GM12865 (cell line): Measurements from ENCODE around the gene ZBTB4.

Experiments used
- DNase-seq: peaks from one replicate; pipeline ENCODE4 v3.0.0; 2010; ENCODE audit warnings: low read depth
- H3K4me3 ChIP-seq: 2 replicates; pipeline ENCODE4 v1.5.1; 2011; ENCODE audit warnings: mild to moderate bottlenecking, low read depth, low read length, control low read depth
- CTCF ChIP-seq: IDR thresholded peaks from 2 replicates; pipeline ENCODE4 v1.5.1; 2011; ENCODE audit warnings: low read length, control low read depth, low read depth, inconsistent platforms; ENCODE audit not compliant: insufficient read depth; ENCODE audit errors: missing control alignments

The ZBTB4 gene

GRCh38 chr17:7440113-7440833 lies 39.2 kb downstream of the ZBTB4 start:
- peak; percentile 58 for DNase-seq
- peak overlapping the region; percentile 92 for H3K4me3 ChIP-seq
- no peak for TF ChIP-seq CTCF

GRCh38 chr17:7439462-7440112 lies 39.8 kb downstream of the ZBTB4 start, which contains the start of gene FGF11:
Gene FGF11, plus strand, starts transcription at chr17:7439512. Its CDS starts 109 bp downstream, at chr17:7439621.
- TF ChIP-seq CTCF = no peak
- peak within 1 kb of the TSS; percentile 92 for H3K4me3 ChIP-seq
- DNase-seq = no peak

GRCh38 chr17:7438656-7439460 lies 40.6 kb downstream of the ZBTB4 start:
- no peak for DNase-seq
- peak overlapping the region; percentile 92 for H3K4me3 ChIP-seq

GRCh38 chr17:7437950-7438614 lies 41.3 kb downstream of the ZBTB4 start:
- TF ChIP-seq CTCF = no peak
- peak; percentile 39 for DNase-seq
- H3K4me3 ChIP-seq = peak overlapping the region; percentile 92

More at GRCh38 chr17:7438656-7439460, 40.6 kb downstream of the ZBTB4 start:
- no peak for TF ChIP-seq CTCF

GRCh38 chr17:7437369-7437863 lies 42.0 kb downstream of the ZBTB4 start:
- TF ChIP-seq CTCF = no peak
- peak overlapping the region; percentile 92 for H3K4me3 ChIP-seq
- DNase-seq = no peak
